ENCODE measurements around the gene CA14. TPM values are rescaled to one million over a fixed set of nuclear protein-coding genes. Genes with fewer than 3 reads are reported as not detected.

Gene CA14
- total and polyA plus RNA-seq, 9 of the 15 experiments (the other 6 are each of a cell fraction or from before 2014, with no cell fraction given): 0.13 to 0.57 (median 0.26) TPM; not detected in 1

DNA sequence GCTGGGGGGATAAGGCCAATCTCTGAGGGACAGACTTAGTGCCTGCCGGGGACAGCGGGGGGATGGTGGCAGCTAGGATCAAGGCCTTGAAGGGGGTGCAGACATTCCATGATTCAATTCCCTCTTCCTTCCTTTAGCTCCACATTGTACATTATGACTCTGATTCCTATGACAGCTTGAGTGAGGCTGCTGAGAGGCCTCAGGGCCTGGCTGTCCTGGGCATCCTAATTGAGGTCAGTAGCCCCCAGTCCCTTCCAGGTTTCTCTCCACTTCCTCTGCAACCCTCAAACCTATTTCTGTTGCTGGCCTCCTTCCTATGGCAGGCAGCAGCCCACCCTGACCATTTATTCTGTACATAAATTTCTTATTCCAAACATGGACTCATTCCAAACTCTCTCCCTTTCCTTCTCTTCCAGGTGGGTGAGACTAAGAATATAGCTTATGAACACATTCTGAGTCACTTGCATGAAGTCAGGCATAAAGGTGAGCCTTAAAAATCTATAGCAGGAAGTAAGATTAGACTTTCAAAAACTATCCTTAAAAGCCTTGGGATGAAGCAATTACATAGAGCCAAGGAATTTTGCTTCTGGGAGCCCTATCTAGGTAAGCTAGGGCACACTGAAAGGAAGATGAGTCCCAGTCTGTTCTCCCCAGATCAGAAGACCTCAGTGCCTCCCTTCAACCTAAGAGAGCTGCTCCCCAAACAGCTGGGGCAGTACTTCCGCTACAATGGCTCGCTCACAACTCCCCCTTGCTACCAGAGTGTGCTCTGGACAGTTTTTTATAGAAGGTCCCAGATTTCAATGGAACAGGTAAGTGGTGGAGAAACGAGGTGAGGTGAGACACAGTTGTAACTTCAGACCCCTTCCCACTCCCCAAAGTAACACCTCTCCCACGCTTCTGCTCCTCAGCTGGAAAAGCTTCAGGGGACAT lies 5.1 kb downstream of the CA14 start:
- H2AFZ ChIP-seq (ENCODE audit: low read depth, low read length): no peak overlapping the region
- H3K4me3 ChIP-seq: no peak overlapping the region
- peaks cover 33% of the 10 kb centered on the region for H3K36me3 ChIP-seq (ENCODE audit: control insufficient read depth, insufficient read depth, low read length)
- H4K20me1 ChIP-seq (replicated peaks; ENCODE audit: control insufficient read depth, insufficient read depth, low read length): no peaks in the 10 kb centered on the region
- ATAC-seq (peak; percentile 60), FAIRE-seq (no peak), DNase-seq (ENCODE audit: extremely low read depth in 1 of 4, low spot score in 3 of 4) (peak in 1 of 4 experiments; percentile 37)
- no peaks in the 10 kb centered on the region; a peak in 1 of 5 replicates for H3K27me3 ChIP-seq (ENCODE audit: control insufficient read depth in 2 of 2, insufficient read depth in 2 of 2, low read length in 2 of 2)
- intact Hi-C loops (cut with micrococcal nuclease) (no loop called here), in situ Hi-C loops (cut with MboI) (no loop called here)
- 49% methylated on average over 6 of the region's 6 CpGs for WGBS (ENCODE audit: insufficient coverage, low coverage, missing lambda C conversion rate)
- H3K9me3 ChIP-seq (replicated peaks; ENCODE audit: control insufficient read depth, insufficient read depth, low read depth, low read length): no peaks in the 10 kb centered on the region
- no TSS peak for BruUV-seq (replicated peaks)
- no peaks in the 10 kb centered on the region for H3K9me1 ChIP-seq (ENCODE audit: control insufficient read depth, insufficient read depth, low read length)
- H3K4me2 ChIP-seq (ENCODE audit: insufficient read depth, low read length): no peak overlapping the region
- CTCF ChIA-PET (ENCODE audit: low intra/inter-chr PET ratio): interaction anchor here (0.6 kb wide), 1 partner anchor 9 kb away, joined by 3 read pairs; no protein-coding TSS in a partner anchor
- H3K27ac ChIP-seq (ENCODE audit: extremely low read depth, low read depth, low read length): no peak overlapping the region
- peaks cover 9% of the 10 kb centered on the region for H3K79me2 ChIP-seq (ENCODE audit: control insufficient read depth, insufficient read depth, low read length)
- POLR2A ChIA-PET: interaction anchor here (0.5 to 1.7 kb wide), 7 partner anchors 10 to 337 kb away, joined by 3 to 6 read pairs (median 3); partner anchors contain the start of gene C1orf54
- no peak overlapping the region for H3K9ac ChIP-seq (ENCODE audit: insufficient read depth in 1 of 2, low read depth in 2 of 2, low read length in 2 of 2)
- peaks cover 17 to 21% of the 10 kb centered on the region in 2 experiments; a peak in 4 of 5 replicates for H3K4me1 ChIP-seq (replicated peaks in 1 of 2; ENCODE audit: control insufficient read depth in 2 of 2, insufficient read depth in 2 of 2, low read length in 2 of 2)
- TF ChIP-seq ZFP36 (IDR thresholded peaks at IDR 0.05; ENCODE audit: low read depth, low read length, partially characterized antibody) (no peak), BMI1 (IDR thresholded peaks at IDR 0.05; ENCODE audit: low read length) (no peak), CBFB (CRISPR knock-in tag; IDR thresholded peaks at IDR 0.05) (no peak), FOXP1 (CRISPR knock-in tag; IDR thresholded peaks at IDR 0.05) (no peak), MAZ (CRISPR knock-in tag; conservative IDR thresholded peaks at IDR 0.05 in 1 of 2, IDR thresholded peaks at IDR 0.05 in 1 of 2) (no peak), GABPA (tag; conservative IDR thresholded peaks at IDR 0.05; ENCODE audit: low read depth) (0 out of 2 replicates have a peak, but pooled peaks have one; percentile 23), ETV1 (tag; conservative IDR thresholded peaks at IDR 0.05; ENCODE audit: low read depth) (0 out of 2 replicates have a peak, but pooled peaks have one; percentile 13), POLR2A (conservative IDR thresholded peaks at IDR 0.05) (0 out of 2 replicates have a peak, but pooled peaks have one; percentile 25), YY1 (IDR thresholded peaks at IDR 0.05; ENCODE audit: borderline replicate concordance in 1 of 3, control insufficient read depth in 1 of 3, extremely low read depth in 1 of 3, insufficient read depth in 3 of 3, insufficient read length in 1 of 3, insufficient replicate concordance in 2 of 3, low read depth in 1 of 3, low read length in 2 of 3) (peak in 1 of 3 experiments; percentile 49)
- TF ChIP-seq, protein P1, sequence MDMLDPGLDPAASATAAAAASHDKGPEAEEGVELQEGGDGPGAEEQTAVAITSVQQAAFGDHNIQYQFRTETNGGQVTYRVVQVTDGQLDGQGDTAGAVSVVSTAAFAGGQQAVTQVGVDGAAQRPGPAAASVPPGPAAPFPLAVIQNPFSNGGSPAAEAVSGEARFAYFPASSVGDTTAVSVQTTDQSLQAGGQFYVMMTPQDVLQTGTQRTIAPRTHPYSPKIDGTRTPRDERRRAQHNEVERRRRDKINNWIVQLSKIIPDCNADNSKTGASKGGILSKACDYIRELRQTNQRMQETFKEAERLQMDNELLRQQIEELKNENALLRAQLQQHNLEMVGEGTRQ (CRISPR knock-in tag; IDR thresholded peaks at IDR 0.05): no peak
- TF ChIP-seq, protein P2, sequence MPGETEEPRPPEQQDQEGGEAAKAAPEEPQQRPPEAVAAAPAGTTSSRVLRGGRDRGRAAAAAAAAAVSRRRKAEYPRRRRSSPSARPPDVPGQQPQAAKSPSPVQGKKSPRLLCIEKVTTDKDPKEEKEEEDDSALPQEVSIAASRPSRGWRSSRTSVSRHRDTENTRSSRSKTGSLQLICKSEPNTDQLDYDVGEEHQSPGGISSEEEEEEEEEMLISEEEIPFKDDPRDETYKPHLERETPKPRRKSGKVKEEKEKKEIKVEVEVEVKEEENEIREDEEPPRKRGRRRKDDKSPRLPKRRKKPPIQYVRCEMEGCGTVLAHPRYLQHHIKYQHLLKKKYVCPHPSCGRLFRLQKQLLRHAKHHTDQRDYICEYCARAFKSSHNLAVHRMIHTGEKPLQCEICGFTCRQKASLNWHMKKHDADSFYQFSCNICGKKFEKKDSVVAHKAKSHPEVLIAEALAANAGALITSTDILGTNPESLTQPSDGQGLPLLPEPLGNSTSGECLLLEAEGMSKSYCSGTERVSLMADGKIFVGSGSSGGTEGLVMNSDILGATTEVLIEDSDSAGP (CRISPR knock-in tag; IDR thresholded peaks at IDR 0.05): no peak
- TF ChIP-seq, protein P3, sequence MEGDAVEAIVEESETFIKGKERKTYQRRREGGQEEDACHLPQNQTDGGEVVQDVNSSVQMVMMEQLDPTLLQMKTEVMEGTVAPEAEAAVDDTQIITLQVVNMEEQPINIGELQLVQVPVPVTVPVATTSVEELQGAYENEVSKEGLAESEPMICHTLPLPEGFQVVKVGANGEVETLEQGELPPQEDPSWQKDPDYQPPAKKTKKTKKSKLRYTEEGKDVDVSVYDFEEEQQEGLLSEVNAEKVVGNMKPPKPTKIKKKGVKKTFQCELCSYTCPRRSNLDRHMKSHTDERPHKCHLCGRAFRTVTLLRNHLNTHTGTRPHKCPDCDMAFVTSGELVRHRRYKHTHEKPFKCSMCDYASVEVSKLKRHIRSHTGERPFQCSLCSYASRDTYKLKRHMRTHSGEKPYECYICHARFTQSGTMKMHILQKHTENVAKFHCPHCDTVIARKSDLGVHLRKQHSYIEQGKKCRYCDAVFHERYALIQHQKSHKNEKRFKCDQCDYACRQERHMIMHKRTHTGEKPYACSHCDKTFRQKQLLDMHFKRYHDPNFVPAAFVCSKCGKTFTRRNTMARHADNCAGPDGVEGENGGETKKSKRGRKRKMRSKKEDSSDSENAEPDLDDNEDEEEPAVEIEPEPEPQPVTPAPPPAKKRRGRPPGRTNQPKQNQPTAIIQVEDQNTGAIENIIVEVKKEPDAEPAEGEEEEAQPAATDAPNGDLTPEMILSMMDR (IDR thresholded peaks at IDR 0.05 in 2 of 3, conservative IDR thresholded peaks at IDR 0.05 in 1 of 3; ENCODE audit: insufficient read depth in 2 of 3, low read depth in 1 of 3, low read length in 3 of 3): peak in 2 of 3 experiments; percentile 20 to 28; a peak in 2 of 6 replicates
- TF ChIP-seq, protein P4, sequence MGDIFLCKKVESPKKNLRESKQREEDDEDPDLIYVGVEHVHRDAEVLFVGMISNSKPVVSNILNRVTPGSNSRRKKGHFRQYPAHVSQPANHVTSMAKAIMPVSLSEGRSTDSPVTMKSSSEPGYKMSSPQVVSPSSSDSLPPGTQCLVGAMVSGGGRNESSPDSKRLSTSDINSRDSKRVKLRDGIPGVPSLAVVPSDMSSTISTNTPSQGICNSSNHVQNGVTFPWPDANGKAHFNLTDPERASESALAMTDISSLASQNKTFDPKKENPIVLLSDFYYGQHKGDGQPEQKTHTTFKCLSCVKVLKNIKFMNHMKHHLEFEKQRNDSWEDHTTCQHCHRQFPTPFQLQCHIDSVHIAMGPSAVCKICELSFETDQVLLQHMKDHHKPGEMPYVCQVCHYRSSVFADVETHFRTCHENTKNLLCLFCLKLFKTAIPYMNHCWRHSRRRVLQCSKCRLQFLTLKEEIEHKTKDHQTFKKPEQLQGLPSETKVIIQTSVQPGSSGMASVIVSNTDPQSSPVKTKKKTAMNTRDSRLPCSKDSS (IDR thresholded peaks at IDR 0.05; ENCODE audit: low read depth, partially characterized antibody): no peak

Data from K562 (cell line).